Loucy (cell line): ENCODE data around the gene RBPJL.

Source experiments
- H2AFZ ChIP-seq: fragments of 200-600 bp; sonication (generic); 2 replicates; pipeline ENCODE4 v1.6.0; 2016; ENCODE audit warnings: antibody characterized with exemption, mild to moderate bottlenecking, low read length, moderate library complexity
- H3F3A ChIP-seq: fragments of 200-600 bp; 2 replicates; pipeline ENCODE4 v1.6.0; 2016; ENCODE audit warnings: antibody characterized with exemption, low read depth, mild to moderate bottlenecking
- H3K27me3 ChIP-seq: fragments of 200-600 bp; sonication (generic); 2 replicates; pipeline ENCODE4 v1.6.1; 2014; ENCODE audit warnings: low read length, mild to moderate bottlenecking; ENCODE audit not compliant: insufficient read depth, poor library complexity, severe bottlenecking
- H3K36me3 ChIP-seq: fragments of 200-600 bp; sonication (generic); 2 replicates; pipeline ENCODE4 v1.6.1; 2016; ENCODE audit warnings: low read length; ENCODE audit not compliant: insufficient read depth
- H3K4me1 ChIP-seq: fragments of 200-600 bp; sonication (generic); 2 replicates; pipeline ENCODE4 v1.5.1; 2014; ENCODE audit warnings: low read length, mild to moderate bottlenecking; ENCODE audit not compliant: insufficient read depth, poor library complexity, severe bottlenecking
- H3K4me2 ChIP-seq: fragments of 200-600 bp; sonication (generic); 2 replicates; pipeline ENCODE4 v1.6.0; 2014; ENCODE audit warnings: antibody characterized with exemption, low read length, low read depth, mild to moderate bottlenecking; ENCODE audit not compliant: poor library complexity, severe bottlenecking
- H3K4me3 ChIP-seq: fragments of 200-600 bp; sonication (generic); 2 replicates; pipeline ENCODE4 v1.5.1; 2014; ENCODE audit warnings: low read length, mild to moderate bottlenecking, mixed read lengths; ENCODE audit not compliant: poor library complexity, severe bottlenecking
- H3K79me2 ChIP-seq: fragments of 200-600 bp; sonication (generic); 2 replicates; pipeline ENCODE4 v1.6.1; 2014; ENCODE audit warnings: low read length; ENCODE audit not compliant: insufficient read depth
- H3K9ac ChIP-seq: fragments of 200-600 bp; sonication (generic); 2 replicates; pipeline ENCODE4 v1.6.0; 2014; ENCODE audit warnings: mild to moderate bottlenecking, low read depth, low read length, moderate library complexity; ENCODE audit not compliant: poor library complexity, severe bottlenecking
- H3K9me2 ChIP-seq: fragments of 200-600 bp; sonication (generic); replicated peaks from 2 replicates; pipeline ENCODE4 v1.6.1; 2016; ENCODE audit warnings: low read depth, low read length, mixed read lengths
- H3K9me3 ChIP-seq: fragments of 200-600 bp; sonication (generic); 2 replicates; pipeline ENCODE4 v1.6.1; 2014; ENCODE audit warnings: mild to moderate bottlenecking, antibody characterized with exemption, low read length, low read depth; ENCODE audit not compliant: insufficient read depth
- H4K20me1 ChIP-seq: fragments of 200-600 bp; sonication (generic); 2 replicates; pipeline ENCODE4 v1.6.0; 2014; ENCODE audit warnings: antibody characterized with exemption, low read length, mild to moderate bottlenecking; ENCODE audit not compliant: insufficient read depth, poor library complexity, severe bottlenecking
- EZH2phosphoT487 ChIP-seq: fragments of 200-600 bp; IDR thresholded peaks from 2 replicates; pipeline ENCODE4 v1.6.1; 2018; ENCODE audit warnings: antibody characterized with exemption, mild to moderate bottlenecking, moderate library complexity, borderline replicate concordance
- TF ChIP-seq, protein P1 (sequence below): fragments of 200-600 bp; sonication (generic); conservative IDR thresholded peaks from 2 replicates; pipeline ENCODE4 v1.5.1; 2014; ENCODE audit warnings: mild to moderate bottlenecking, antibody characterized with exemption, low read length

RBPJL gene

DNA sequence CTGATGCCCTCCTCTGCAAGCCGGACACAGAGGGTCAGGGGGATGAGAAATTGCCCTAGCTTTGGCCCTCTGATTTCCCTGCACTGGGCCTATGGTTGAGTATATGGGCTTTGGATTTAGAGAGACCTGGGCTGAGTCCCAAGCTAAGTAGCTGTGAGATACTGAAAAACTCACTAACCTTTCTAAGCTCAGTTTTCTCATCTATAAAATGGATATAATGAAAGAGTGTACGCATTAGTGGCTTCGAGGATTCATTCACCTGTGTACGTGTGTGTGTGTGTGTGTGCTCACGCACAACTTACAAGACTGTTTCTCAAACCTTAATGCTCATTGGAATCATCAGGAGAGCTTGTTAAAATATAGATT lies 12.7 kb upstream of the RBPJL start:
- Histone ChIP-seq H3K9me2 (no peaks in the 10 kb centered on the region), H3K36me3 (no peaks in the 10 kb centered on the region), H3K4me2 (no peak overlapping the region), H3K4me3 (no peak overlapping the region), H3K9ac (no peak overlapping the region), H3K9me3 (no peaks in the 10 kb centered on the region), H3K27me3 (no peaks in the 10 kb centered on the region), H3F3A (no peaks in the 10 kb centered on the region), H4K20me1 (no peaks in the 10 kb centered on the region), H3K4me1 (no peaks in the 10 kb centered on the region), H3K79me2 (no peaks in the 10 kb centered on the region), H2AFZ (no peak overlapping the region)
- TF ChIP-seq, protein P1, sequence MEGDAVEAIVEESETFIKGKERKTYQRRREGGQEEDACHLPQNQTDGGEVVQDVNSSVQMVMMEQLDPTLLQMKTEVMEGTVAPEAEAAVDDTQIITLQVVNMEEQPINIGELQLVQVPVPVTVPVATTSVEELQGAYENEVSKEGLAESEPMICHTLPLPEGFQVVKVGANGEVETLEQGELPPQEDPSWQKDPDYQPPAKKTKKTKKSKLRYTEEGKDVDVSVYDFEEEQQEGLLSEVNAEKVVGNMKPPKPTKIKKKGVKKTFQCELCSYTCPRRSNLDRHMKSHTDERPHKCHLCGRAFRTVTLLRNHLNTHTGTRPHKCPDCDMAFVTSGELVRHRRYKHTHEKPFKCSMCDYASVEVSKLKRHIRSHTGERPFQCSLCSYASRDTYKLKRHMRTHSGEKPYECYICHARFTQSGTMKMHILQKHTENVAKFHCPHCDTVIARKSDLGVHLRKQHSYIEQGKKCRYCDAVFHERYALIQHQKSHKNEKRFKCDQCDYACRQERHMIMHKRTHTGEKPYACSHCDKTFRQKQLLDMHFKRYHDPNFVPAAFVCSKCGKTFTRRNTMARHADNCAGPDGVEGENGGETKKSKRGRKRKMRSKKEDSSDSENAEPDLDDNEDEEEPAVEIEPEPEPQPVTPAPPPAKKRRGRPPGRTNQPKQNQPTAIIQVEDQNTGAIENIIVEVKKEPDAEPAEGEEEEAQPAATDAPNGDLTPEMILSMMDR = no peak
- TF ChIP-seq EZH2phosphoT487 = no peak

DNA sequence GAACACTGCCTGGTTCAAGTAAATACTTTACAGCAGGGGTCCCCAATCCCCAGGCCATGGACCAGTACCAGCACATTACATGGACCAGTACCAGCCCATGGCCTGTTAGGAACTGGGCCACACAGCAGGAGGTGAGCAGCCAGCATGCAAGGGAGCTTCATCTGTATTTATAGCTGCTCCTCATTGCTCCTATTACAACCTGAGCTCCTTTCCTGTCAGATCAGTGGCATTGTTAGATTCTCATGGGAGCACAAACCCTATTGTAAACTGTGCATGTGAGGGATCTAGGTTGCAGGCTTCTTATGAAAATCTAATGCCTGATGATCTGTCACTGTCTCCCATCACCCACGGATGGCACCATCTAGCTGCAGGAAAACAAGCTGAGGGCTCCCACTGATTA lies 12.0 kb upstream of the RBPJL start:
- Histone ChIP-seq H3K9me2 (no peaks in the 10 kb centered on the region), H3K27me3 (no peaks in the 10 kb centered on the region), H4K20me1 (no peaks in the 10 kb centered on the region), H3K9me3 (no peaks in the 10 kb centered on the region), H3K79me2 (no peaks in the 10 kb centered on the region), H2AFZ (no peak overlapping the region), H3K9ac (no peak overlapping the region), H3K4me3 (no peak overlapping the region), H3K4me1 (no peaks in the 10 kb centered on the region), H3K4me2 (no peak overlapping the region), H3F3A (no peaks in the 10 kb centered on the region), H3K36me3 (no peaks in the 10 kb centered on the region)
- TF ChIP-seq, protein P1 = no peak
- no peak for TF ChIP-seq EZH2phosphoT487

DNA sequence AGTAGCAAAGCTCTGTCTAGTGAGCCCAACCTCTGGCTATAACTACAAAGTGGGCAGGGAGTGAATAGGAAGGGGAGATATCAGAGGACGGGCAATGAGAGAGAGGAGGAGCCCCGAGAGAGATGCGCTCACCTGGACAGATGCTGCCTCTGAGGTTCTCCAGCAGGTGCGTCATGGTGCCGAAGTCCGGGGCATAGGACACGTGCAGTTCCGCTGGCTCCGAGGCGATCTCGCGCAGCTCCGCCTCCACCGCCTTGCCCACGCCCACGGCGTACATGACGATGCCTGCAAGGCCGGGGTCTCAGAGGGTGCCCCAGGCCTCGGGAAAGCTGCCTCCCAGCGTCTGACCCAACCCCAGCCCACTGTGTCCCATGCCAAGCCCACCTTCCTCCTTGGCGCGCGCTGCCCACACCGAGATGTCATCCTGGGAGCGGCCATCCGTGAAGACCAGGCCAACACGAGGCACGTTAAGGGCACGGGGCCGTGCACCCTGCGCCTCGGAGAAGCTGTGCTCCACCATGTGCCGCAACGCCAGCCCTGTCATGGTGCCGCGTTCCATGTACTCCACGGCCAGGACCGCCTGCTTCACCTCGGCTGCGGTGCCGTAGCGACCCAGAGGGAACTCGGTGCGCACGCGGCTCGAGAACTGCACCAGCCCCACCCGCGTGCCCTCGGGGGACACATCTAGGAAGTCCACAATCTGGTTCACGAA lies 8.7 kb upstream of the RBPJL start:
- no peak overlapping the region for H2AFZ ChIP-seq
- no peak overlapping the region for H3K4me3 ChIP-seq
- no peaks in the 10 kb centered on the region for H3K9me2 ChIP-seq
- H3F3A ChIP-seq = no peaks in the 10 kb centered on the region
- TF ChIP-seq, protein P1 = no peak
- TF ChIP-seq EZH2phosphoT487 = no peak
- H3K4me1 ChIP-seq = no peaks in the 10 kb centered on the region
- H3K9ac ChIP-seq = no peak overlapping the region
- no peaks in the 10 kb centered on the region for H3K36me3 ChIP-seq
- no peak overlapping the region for H3K4me2 ChIP-seq
- no peaks in the 10 kb centered on the region for H4K20me1 ChIP-seq
- H3K79me2 ChIP-seq = no peaks in the 10 kb centered on the region
- H3K27me3 ChIP-seq = no peaks in the 10 kb centered on the region
- no peaks in the 10 kb centered on the region for H3K9me3 ChIP-seq
